Right lobe of liver (tissue), 4 donors: ENCODE data around the gene ZDHHC14.
"Not testable (repeated sequence)": the region's sequence is repeated elsewhere in the genome, so short reads cannot be mapped to it uniquely, and the experiment has no call there.

Source experiments
- CTCF ChIP-seq, 4 donors: fragments of 200-600 bp in 3 of 4; fragments of 450-650 bp in 1 of 4; IDR thresholded peaks; one replicate each; pipeline versions ENCODE4 v1.5.1 to v1.8.0; 2016 to 2022; ENCODE audit warnings: antibody characterized with exemption in 4 of 4, mild to moderate bottlenecking in 2 of 4
- POLR2A ChIP-seq: fragments of 450-650 bp; IDR thresholded peaks from one replicate; pipeline ENCODE4 v1.6.1; 2017; ENCODE audit warnings: antibody characterized with exemption, mild to moderate bottlenecking
- donor health status: DM: no; HTN: no; CAD: no.
- donor health status: DM: no; HTN: no; CAD: no.
- donor health status: DM: no; HTN: yes; CAD: no.

GRCh38 chr6:157395199-157395598 lies 14.2 kb downstream of the ZDHHC14 start:
- not testable (repeated sequence) for TF ChIP-seq CTCF (IDR thresholded peaks at IDR 0.05); POLR2A
